ENCODE data around the gene HP1BP3. TPM values are rescaled to one million over a fixed set of nuclear protein-coding genes. Genes with fewer than 3 reads are reported as not detected.

Gene HP1BP3
- total RNA-seq, 1 donor from 2014 or later, result 257 TPM

- Mint-ChIP-seq H3K4me3 (no peak overlapping the region), H3K4me1 (no peaks in the 10 kb centered on the region), H3K27ac (no peak overlapping the region), H3K27me3 (ENCODE audit: insufficient read depth, low read depth) (no peaks in the 10 kb centered on the region), H3K36me3 (peaks cover 19% of the 10 kb centered on the region), H3K9me3 (no peaks in the 10 kb centered on the region)
- peaks cover 10% of the 10 kb centered on the region for H3K36me3 ChIP-seq
- no peaks in the 10 kb centered on the region for H3K79me2 ChIP-seq (ENCODE audit: low read depth)
- no peak overlapping the region for H3K9ac ChIP-seq
- H3K9me3 ChIP-seq (ENCODE audit: low read depth), result no peaks in the 10 kb centered on the region
- H3K4me2 ChIP-seq, result no peak overlapping the region
- no peak overlapping the region for H3K4me3 ChIP-seq
- no peak overlapping the region for H2AFZ ChIP-seq (replicated peaks)
- H3K27ac ChIP-seq, result no peak overlapping the region
- DNase-seq (ENCODE audit: low spot score), result no peak
- no peaks in the 10 kb centered on the region for H4K20me1 ChIP-seq (ENCODE audit: low read depth)
- no peaks in the 10 kb centered on the region for H3F3A ChIP-seq (ENCODE audit: low read depth)
- H3K4me1 ChIP-seq, result no peaks in the 10 kb centered on the region
- TF ChIP-seq EZH2 (IDR thresholded peaks at IDR 0.05), result no peak
- TF ChIP-seq EZH2phosphoT487 (IDR thresholded peaks at IDR 0.05), result no peak
- TF ChIP-seq CTCF (IDR thresholded peaks at IDR 0.05), result no peak
- no peaks in the 10 kb centered on the region for H3K27me3 ChIP-seq
Observed at GRCh38 chr1:20829531-20829930, 42.4 kb upstream of the HP1BP3 start.

GRCh38 chr1:20823845-20824244 is 36.7 kb upstream of the HP1BP3 start:
- H4K20me1 ChIP-seq (ENCODE audit: low read depth), result no peaks in the 10 kb centered on the region
- H3K4me2 ChIP-seq, result no peak overlapping the region
- Mint-ChIP-seq H3K4me3 (no peak overlapping the region), H3K9me3 (no peaks in the 10 kb centered on the region), H3K36me3 (peaks cover 20% of the 10 kb centered on the region), H3K4me1 (no peaks in the 10 kb centered on the region), H3K27me3 (ENCODE audit: insufficient read depth, low read depth) (no peaks in the 10 kb centered on the region), H3K27ac (no peak overlapping the region)
- H3K36me3 ChIP-seq, result peaks cover 8% of the 10 kb centered on the region
- TF ChIP-seq CTCF (IDR thresholded peaks at IDR 0.05) (no peak), EZH2phosphoT487 (IDR thresholded peaks at IDR 0.05) (no peak), EZH2 (IDR thresholded peaks at IDR 0.05) (no peak)
- no peak overlapping the region for H3K9ac ChIP-seq
- H3K4me1 ChIP-seq, result no peaks in the 10 kb centered on the region
- H3F3A ChIP-seq (ENCODE audit: low read depth), result no peaks in the 10 kb centered on the region
- no peaks in the 10 kb centered on the region for H3K27me3 ChIP-seq
- H3K4me3 ChIP-seq, result no peak overlapping the region
- H3K79me2 ChIP-seq (ENCODE audit: low read depth), result no peaks in the 10 kb centered on the region
- no peak for DNase-seq (ENCODE audit: low spot score)
- no peak overlapping the region for H3K27ac ChIP-seq
- H2AFZ ChIP-seq (replicated peaks), result no peak overlapping the region
- H3K9me3 ChIP-seq (ENCODE audit: low read depth), result no peaks in the 10 kb centered on the region

GRCh38 chr1:20821466-20821865 is 34.4 kb upstream of the HP1BP3 start:
- H3K4me1 ChIP-seq, result no peaks in the 10 kb centered on the region
- H3K4me3 Mint-ChIP-seq, result no peak overlapping the region
- H3K79me2 ChIP-seq (ENCODE audit: low read depth), result no peaks in the 10 kb centered on the region
- no peaks in the 10 kb centered on the region for H3K27me3 Mint-ChIP-seq (ENCODE audit: insufficient read depth, low read depth)
- H3K4me1 Mint-ChIP-seq, result no peaks in the 10 kb centered on the region
- no peak overlapping the region for H3K9ac ChIP-seq
- no peaks in the 10 kb centered on the region for H3K9me3 ChIP-seq (ENCODE audit: low read depth)
- no peak for DNase-seq (ENCODE audit: low spot score)
- H3K27ac ChIP-seq, result no peak overlapping the region
- H4K20me1 ChIP-seq (ENCODE audit: low read depth), result no peaks in the 10 kb centered on the region
- H3K36me3 ChIP-seq, result peaks cover 8% of the 10 kb centered on the region
- no peak for TF ChIP-seq EZH2 (IDR thresholded peaks at IDR 0.05)
- TF ChIP-seq CTCF (IDR thresholded peaks at IDR 0.05), result no peak
- no peak overlapping the region for H2AFZ ChIP-seq (replicated peaks)
- H3K4me2 ChIP-seq, result no peak overlapping the region
- H3K9me3 Mint-ChIP-seq, result no peaks in the 10 kb centered on the region
- no peak overlapping the region for H3K4me3 ChIP-seq
- no peak overlapping the region for H3K27ac Mint-ChIP-seq
- H3F3A ChIP-seq (ENCODE audit: low read depth), result peaks cover 2% of the 10 kb centered on the region
- H3K36me3 Mint-ChIP-seq, result peaks cover 21% of the 10 kb centered on the region
- H3K27me3 ChIP-seq, result no peaks in the 10 kb centered on the region
